AG04450 (cell line): Measurements from ENCODE around the gene MEIOSIN. TPM values are rescaled to one million over a fixed set of nuclear protein-coding genes. Genes with fewer than 3 reads are reported as not detected.

Experiments used
- CTCF ChIA-PET: fragments of 300-600, 350-600 bp; formaldehyde crosslinking; extraction: SDS; loops from one replicate; lab custom pipeline; 2022; ENCODE audit warnings: antibody characterized with exemption, inconsistent platforms; lab: Charles Lee
- POLR2A ChIA-PET: fragments of 350-600 bp; formaldehyde crosslinking; extraction: SDS; loops from one replicate; lab custom pipeline; 2021; ENCODE audit warnings: antibody characterized with exemption, inconsistent platforms; lab: Yijun Ruan, JAX
- DNase-seq: peaks from one replicate; pipeline ENCODE4 v3.0.0-alpha.2; 2011; ENCODE audit warnings: low read depth, low spot score
- H3K27ac ChIP-seq: one replicate; pipeline ENCODE4 v1.5.1; 2012; ENCODE audit warnings: low read depth, low read length, control low read depth
- H3K27me3 ChIP-seq: one replicate; pipeline ENCODE4 v1.6.0; 2012; ENCODE audit warnings: low read length; ENCODE audit not compliant: control insufficient read depth, insufficient read depth
- H3K4me3 ChIP-seq: 2 replicates; pipeline ENCODE4 v1.5.1; 2011; ENCODE audit warnings: mild to moderate bottlenecking, low read depth, low read length, control low read depth
- H3K9me3 ChIP-seq: 2 replicates; pipeline ENCODE4 v1.5.1; 2012; ENCODE audit warnings: low read length; ENCODE audit not compliant: control insufficient read depth, insufficient read depth
- CTCF ChIP-seq: IDR thresholded peaks from 2 replicates; pipeline ENCODE4 v1.5.1; 2011; ENCODE audit warnings: low read depth, low read length, control low read depth, inconsistent platforms
- polyA plus RNA-seq: library from polyadenylated mRNA; depleted of rRNA; stranded (reverse); fragments of >200 nt; gene quantifications from 2 replicates; pipeline ENCODE4 v1.2.3, GENCODE V29; 2011

The MEIOSIN gene
- polyA plus RNA-seq, 1 experiment: not detected

- no peaks in the 10 kb centered on the region; the same call in 1 of the 2 replicates for H3K9me3 ChIP-seq
- peak; percentile 99 for DNase-seq
These were observed 40.8 kb upstream of the MEIOSIN start, which contains the start of gene QPCTL for GRCh38 chr19:45692187-45693105. TSS of gene QPCTL (plus strand) at chr19:45692666. CDS start at chr19:45692704, 38 bp downstream.

GRCh38 chr19:45693106-45693788, 40.0 kb upstream of the MEIOSIN start:
- ChIA-PET POLR2A (interaction anchor here (1.1 to 2.9 kb wide), 6 partner anchors 13 to 76 kb away, joined by 4 to 35 read pairs (median 6); partner anchors contain the start of genes FBXO46 and SIX5), CTCF (interaction anchor here (0.6 to 3.5 kb wide), 20 partner anchors 8 to 226 kb away, joined by 3 to 56 read pairs (median 4); partner anchors contain the start of genes FBXO46 and FOSB)
- H3K9me3 ChIP-seq: no peaks in the 10 kb centered on the region; the same call in 1 of the 2 replicates
- no peak for DNase-seq
- no peaks in the 10 kb centered on the region for H3K27me3 ChIP-seq
- peak overlapping the region; percentile 96 for H3K4me3 ChIP-seq
- peak overlapping the region; percentile 77 for H3K27ac ChIP-seq
- TF ChIP-seq CTCF: peak; percentile 89

More at GRCh38 chr19:45692187-45693105, 40.8 kb upstream of the MEIOSIN start, which contains the start of gene QPCTL:
- Histone ChIP-seq H3K27me3 (no peaks in the 10 kb centered on the region), H3K27ac (peak within 1 kb of the TSS; percentile 89), H3K4me3 (peak within 1 kb of the TSS; percentile 96)
- no peak for TF ChIP-seq CTCF
- ChIA-PET POLR2A (interaction anchor here (0.7 to 2.9 kb wide), 9 partner anchors 14 to 106 kb away, joined by 3 to 35 read pairs (median 5); partner anchors contain the start of genes FBXO46 and SIX5), CTCF (interaction anchor here (0.5 to 3.5 kb wide), 13 partner anchors 10 to 207 kb away, joined by 3 to 56 read pairs (median 5); partner anchors contain the start of gene DMPK)

- Histone ChIP-seq H3K9me3 (no peaks in the 10 kb centered on the region), H3K27ac (no peak overlapping the region), H3K4me3 (no peak overlapping the region), H3K27me3 (no peaks in the 10 kb centered on the region)
- ChIA-PET POLR2A (interaction anchor here (0.7 kb wide), 1 partner anchor 28 kb away, joined by 3 read pairs; no protein-coding TSS in a partner anchor), CTCF (interaction anchor here (2.2 kb wide), 1 partner anchor 8 kb away, joined by 16 read pairs; the partner anchor contains the start of gene QPCTL)
- TF ChIP-seq CTCF: no peak
- no peak for DNase-seq
These were observed 31.6 kb upstream of the MEIOSIN start for GRCh38 chr19:45701676-45702075.

- DNase-seq: no peak
- H3K9me3 ChIP-seq: no peaks in the 10 kb centered on the region
- no peaks in the 10 kb centered on the region for H3K27me3 ChIP-seq
- H3K27ac ChIP-seq: no peak overlapping the region
- POLR2A ChIA-PET: interaction anchor here (0.6 kb wide), 1 partner anchor 953 kb away, joined by 4 read pairs; no protein-coding TSS in a partner anchor
- CTCF ChIA-PET: interaction anchor here (8.2 kb wide), 1 partner anchor 12 kb away, joined by 56 read pairs; the partner anchor contains the start of gene QPCTL
- no peak overlapping the region for H3K4me3 ChIP-seq
- no peak for TF ChIP-seq CTCF
These were observed 28.1 kb upstream of the MEIOSIN start for GRCh38 chr19:45705115-45705514.
